ENCODE results near the gene GNB1L. TPM values are rescaled to one million over a fixed set of nuclear protein-coding genes. Genes with fewer than 3 reads are reported as not detected.

The GNB1L gene
- total and polyA plus RNA-seq, 2 donors (not counting 1 experiment from before 2014, with no cell fraction given) = 6.6 to 12.1 TPM

GRCh38 chr22:19849835-19850762 is 4.6 kb downstream of the GNB1L start:
- Mint-ChIP-seq H3K4me1 (peaks cover 33% of the 10 kb centered on the region), H3K4me3 (no peak overlapping the region), H3K27me3 (no peaks in the 10 kb centered on the region), H3K27ac (no peak overlapping the region), H3K9me3 (ENCODE audit: insufficient read depth) (no peaks in the 10 kb centered on the region)
- no peak for ATAC-seq (ENCODE audit: low read depth)
- peaks cover 0 to 18% of the 10 kb centered on the region in 2 experiments for H3K36me3 ChIP-seq (replicated peaks in 1 of 2; ENCODE audit: control extremely low read depth in 1 of 2, control insufficient read depth in 1 of 2, extremely low read depth in 1 of 2, insufficient read depth in 2 of 2, low read length in 1 of 2)
- TF ChIP-seq EZH2 (IDR thresholded peaks at IDR 0.05; ENCODE audit: borderline replicate concordance, insufficient read depth, low read depth, low read length, poor library complexity, severe bottlenecking) = no peak
- no peak for TF ChIP-seq CTCF (IDR thresholded peaks at IDR 0.05)
- ChIA-PET POLR2A (no interaction called here), CTCF (interaction anchor here (0.9 kb wide), 1 partner anchor 120 kb away, joined by 3 read pairs; no protein-coding TSS in a partner anchor)
- WGBS (ENCODE audit: insufficient coverage) = 95% methylated on average over 9 of the region's 9 CpGs
- H3K79me2 ChIP-seq (ENCODE audit: control insufficient read depth, insufficient read depth, low read length) = peaks cover 40% of the 10 kb centered on the region
- no peak overlapping the region for H3K4me2 ChIP-seq (replicated peaks; ENCODE audit: low read depth, low read length, poor library complexity, severe bottlenecking)
- peaks cover 0 to 5% (median 0%) of the 10 kb centered on the region in 3 donors for H3K9me3 ChIP-seq (ENCODE audit: control extremely low read depth in 1 of 3, control insufficient read depth in 2 of 3, insufficient read depth in 1 of 3, low read length in 2 of 3)
- H3K4me1 ChIP-seq (ENCODE audit: control insufficient read depth in 2 of 2, insufficient read depth in 2 of 2, low read length in 2 of 2) = peaks cover 14 to 20% of the 10 kb centered on the region in 2 donors
- DNase-seq = no peak
- no peak overlapping the region for H3K4me3 ChIP-seq (ENCODE audit: control extremely low read depth in 1 of 5, extremely low read depth in 1 of 5, insufficient read depth in 1 of 5, low read depth in 2 of 5, low read length in 4 of 5)
- no peak overlapping the region for H3K9ac ChIP-seq (ENCODE audit: low read length)
- no peaks in the 10 kb centered on the region for H3K27me3 ChIP-seq (replicated peaks in 1 of 4; ENCODE audit: control extremely low read depth in 1 of 4, control insufficient read depth in 3 of 4, insufficient read depth in 4 of 4, low read length in 3 of 4)
- intact Hi-C loops (cut with micrococcal nuclease) = loop anchor here (10.0 kb wide), 1 partner anchor 235 kb away; the partner anchor contains the start of gene DGCR8
- H3K27ac ChIP-seq (ENCODE audit: low read length in 2 of 2) = no peak overlapping the region
- H4K20me1 ChIP-seq (ENCODE audit: control insufficient read depth, insufficient read depth, low read length, poor library complexity, severe bottlenecking) = peaks cover 46% of the 10 kb centered on the region
- no peak overlapping the region for H2AFZ ChIP-seq (ENCODE audit: insufficient read depth, low read depth, low read length, poor library complexity, severe bottlenecking)

Data from B cell (primary cell).